GM19023 (cell line): ENCODE measurements around the gene KRT35.

ENCODE experiments used
- ATAC-seq: cut with Tn5 transposase; IDR thresholded peaks from one replicate; pipeline ENCODE4 v1.9.1; 2021; ENCODE audit warnings: mild to moderate bottlenecking, moderate library complexity; ENCODE audit not compliant: unreplicated experiment

Gene KRT35

DNA sequence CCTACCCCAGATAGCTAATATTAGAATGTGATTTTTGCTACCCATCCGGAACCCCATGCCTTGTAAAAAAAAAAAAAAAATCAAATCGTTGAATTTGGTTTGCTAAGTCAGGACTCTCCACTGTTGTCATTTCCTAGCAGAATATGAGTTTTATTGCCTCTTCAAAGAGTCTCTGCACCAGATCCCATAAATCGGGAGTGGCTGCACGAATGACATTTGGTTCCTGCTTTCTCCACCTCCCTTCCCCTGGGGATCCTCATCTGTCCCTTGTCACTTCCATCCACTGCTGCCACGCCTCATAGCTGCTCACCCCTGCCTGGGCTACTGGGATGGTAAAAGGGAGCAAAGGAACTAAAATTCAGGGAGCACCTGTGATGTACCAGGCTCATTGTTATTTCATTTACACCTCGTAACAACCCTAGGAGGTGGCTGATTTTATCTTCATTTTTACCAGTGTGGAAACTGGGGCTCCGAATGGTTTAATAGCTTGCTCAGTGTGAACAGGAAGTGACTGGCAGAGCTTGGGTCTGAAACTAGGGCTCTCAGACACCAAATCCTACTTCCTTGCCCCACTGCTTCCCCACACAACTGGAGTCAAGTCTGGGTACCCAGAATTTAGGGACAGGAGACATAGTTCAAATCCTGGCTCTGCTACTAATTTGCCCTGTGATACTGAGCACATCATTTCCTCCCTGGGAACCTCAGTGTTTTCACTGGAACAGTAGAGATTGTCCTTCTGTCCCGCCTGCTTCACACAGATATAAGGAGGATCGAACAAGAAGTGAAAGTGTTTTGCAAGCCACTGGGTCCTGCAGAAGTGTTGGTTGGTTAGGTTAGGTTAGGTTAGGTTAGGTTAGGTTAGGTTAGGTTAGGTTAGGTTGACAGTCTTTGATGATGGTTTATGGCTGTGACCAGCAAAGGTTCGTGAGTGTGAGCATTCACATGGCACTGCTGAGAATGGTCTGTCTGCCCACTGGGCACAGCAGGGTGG is 9.3 kb upstream of the KRT35 start:
- no peak for ATAC-seq

DNA sequence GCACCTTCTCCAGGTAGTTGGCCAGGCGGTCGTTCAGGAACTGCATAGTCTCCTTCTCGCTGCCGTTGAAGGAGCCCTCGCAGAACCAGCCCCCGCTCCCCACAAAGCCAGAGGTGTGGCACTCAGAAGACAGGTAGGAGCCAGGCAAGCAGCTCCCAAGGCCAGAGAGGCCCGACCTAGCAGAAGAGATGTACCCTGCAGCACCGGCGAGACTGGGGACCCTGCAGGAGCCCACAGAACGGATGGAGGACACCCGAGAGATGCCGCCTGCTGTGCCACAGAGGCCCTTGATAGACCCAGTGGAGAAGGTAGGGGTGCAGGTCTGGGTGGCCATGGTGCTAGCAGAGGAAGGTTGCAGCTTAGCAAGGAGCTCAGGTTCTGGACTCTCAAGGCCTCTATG is 8.6 kb upstream of the KRT35 start, which contains the start of gene KRT36:
Gene KRT36, minus strand, starts transcription at position 380 of the 400 bp plus-strand sequence. Its CDS starts 46 bp downstream, at position 334.
- no peak for ATAC-seq

DNA sequence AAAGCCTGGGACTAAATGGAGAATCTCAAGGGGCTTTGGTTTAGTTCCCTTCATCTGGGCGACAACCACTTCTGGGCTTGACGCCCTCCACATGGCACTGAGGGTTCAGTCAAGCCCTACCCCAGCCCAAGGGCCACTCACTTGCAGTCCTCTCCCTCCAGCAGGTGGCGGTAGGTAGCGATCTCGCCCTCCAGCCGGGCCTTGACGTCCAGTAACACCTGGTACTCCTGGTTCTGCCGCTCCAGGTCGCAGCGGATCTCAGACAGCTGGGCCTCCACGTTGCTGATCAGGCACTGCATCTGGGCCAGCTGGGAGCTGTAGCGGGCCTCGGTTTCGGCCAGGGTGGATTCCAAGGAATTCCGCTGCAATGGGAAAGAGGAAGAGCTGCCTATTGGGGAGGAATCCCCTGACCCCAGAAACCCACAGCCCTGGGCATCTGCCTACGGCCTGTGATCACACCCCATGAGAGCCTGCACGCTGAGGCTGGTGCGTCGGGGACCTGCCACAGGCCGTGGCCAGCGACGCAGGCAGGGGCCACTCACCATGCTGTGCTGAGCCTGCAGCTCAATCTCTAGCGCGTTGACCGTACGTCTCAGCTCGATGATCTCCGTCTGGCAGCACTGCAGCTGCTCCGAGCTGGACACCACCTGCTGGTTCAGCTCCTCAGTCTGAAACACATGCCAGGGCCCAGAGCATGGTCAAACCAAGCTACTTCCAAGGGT is 6.0 kb upstream of the KRT35 start:
- no peak for ATAC-seq

DNA sequence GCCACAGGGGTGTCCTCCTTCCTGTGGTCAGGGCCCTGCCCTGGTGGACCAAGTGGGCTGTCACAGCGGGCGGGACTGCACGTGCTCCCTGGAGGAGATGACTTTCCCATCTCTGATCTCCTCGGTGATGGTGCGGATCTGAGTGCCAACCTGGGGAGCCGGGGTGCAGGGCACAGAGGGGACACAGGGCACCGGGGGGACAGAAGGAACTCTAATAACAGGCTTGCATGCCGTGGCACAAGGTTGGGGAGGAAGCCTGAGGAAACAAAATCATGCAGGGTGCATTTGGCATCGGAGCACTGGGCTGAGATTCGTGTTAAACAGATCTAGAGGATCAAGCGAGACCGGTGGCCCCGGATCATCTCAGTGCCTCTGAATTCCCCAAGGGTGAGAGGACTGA is 5.4 kb upstream of the KRT35 start:
- ATAC-seq = no peak

DNA sequence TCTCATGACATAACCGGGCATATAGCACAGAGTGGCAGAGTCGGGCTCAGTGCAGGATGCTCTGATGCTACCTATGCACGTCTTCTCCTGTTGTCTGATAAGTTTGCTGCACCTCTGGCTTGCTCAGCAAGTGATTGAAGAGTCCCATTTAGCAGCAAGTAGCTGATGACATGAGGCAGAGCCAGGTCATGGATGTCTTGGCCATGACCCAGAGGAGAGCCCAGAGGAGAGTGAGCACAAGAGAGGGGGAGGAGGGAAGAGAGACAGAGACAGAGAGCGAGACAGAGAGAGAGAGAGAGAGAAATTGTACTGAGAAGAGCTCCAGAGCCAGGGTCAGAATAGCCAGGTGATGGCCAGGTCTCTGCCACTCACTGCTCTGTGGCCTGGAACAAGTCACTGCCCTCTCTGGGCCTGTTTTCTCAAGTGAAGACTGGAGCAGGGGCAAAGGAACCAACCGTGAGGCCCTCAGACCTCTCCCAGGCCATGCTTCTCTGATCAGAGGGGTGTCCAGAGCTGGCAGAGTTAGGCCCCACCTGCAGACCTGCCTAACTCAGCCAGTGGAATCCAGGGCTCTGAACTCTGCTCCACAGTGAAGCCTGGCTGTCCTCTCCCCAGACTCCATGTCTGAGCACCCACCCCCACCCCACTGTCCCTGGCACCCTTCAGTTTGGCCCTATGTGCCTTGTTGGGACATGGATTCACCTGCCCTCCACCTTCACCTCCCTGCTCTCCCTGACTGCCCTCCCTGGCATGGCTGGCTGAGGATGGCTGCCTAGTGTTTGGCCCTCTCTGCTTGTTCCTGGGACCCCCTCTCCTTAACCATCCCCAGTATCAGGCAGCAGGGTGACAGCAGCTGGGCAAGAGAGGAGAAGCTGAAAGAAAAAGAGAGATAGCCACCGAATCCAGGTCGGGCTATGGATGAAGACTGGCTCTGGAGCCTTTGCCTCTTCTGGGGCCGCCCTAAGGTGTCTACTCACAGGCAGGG is 4.3 kb upstream of the KRT35 start:
- no peak for ATAC-seq

DNA sequence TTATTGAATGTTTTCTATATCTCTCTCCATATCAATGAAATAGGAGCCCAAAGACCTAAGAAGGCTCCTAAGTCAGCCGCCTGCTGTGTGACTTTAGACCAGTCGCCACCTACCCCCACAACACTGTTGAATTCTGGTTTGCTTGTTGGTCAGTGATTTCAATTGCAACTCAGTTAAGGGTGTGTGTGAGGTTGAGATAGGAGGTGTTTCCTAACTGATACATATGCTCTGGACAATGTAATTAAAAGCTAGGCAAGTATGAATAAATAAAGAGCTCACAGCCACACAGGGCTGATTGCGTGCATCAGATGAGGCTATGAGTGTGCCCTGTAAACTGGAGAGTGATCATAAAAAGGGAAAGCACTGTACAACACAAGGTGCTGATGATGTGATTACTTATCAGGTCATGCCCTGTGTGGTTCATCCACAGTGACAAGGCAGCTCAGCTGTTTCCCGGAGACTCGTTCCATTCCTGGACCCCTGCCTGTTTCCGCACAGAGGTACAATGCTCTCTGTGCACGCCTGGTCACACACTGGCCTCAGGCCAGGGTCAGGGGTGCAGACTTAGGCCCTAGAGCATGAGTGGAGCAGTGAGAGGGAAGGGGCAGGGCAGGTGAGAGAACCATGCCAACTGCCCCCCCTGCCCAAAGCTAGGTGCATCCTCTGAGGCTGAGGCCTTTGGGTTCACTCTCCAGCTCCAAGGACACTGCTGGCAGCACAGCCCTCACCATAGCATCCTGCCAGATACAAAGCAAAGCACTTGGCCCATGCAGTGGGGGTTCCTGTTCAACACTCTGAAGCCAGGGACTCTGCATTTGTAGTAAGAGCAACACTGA is 3.3 kb upstream of the KRT35 start:
- no peak for ATAC-seq

DNA sequence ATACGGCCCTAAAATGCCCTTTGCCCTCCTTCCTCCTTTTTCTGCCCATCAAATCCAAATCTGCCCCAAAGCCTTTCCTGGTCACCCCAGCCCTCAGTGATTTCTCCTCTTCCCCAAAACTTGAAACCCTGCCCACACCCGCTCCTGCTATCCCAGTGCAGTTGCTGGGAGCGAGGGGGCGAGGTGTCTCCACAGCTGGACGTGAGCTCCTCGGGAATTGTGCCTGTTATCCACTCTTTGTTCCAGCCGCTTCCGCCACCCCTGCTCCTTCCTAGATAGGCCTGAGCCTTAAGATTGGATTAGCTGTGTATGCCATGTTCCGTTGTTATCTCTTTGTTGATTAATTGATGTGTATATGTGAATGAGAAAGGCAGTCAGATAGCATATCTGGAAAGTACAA is 2.6 kb upstream of the KRT35 start:
- ATAC-seq = no peak

DNA sequence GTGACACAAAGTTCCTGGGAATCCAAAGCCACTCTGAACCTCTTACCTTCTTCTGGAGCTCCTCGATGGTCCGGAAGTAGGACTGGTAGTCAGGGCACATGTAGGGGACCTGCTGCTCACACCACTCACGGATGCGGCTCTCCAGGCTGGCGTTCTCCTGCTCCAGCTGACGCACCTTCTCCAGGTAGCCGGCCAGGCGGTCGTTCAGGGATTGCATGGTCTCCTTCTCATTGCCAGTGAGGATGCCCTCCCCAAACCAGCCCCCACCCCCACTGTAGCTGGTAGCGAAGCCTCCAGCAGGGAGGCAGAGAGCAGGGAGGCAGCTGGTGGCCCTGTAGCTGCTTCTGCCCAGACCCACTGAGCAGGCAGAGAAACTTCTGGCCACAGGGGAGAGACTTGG is 370 bp downstream of the KRT35 start:
- ATAC-seq = no peak

DNA sequence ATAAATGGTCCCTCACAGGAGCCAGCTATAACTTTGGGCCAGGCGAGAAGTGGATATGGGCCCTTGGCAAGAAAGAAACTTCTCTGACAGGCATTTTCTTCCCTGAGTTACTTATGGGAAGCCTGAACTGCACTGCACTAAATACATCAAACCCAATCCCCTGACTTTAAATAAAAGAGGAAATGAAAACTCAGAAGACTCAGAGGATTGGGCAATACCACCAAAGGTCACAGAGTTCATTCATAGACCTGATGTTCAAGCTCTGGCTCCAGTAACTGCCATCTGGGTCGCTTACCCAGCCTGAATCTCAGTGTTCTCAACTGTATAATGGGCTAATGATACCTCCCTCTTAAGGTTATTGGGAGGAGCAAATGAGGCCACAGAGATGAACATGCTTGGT is 815 bp downstream of the KRT35 start:
- ATAC-seq = no peak

DNA sequence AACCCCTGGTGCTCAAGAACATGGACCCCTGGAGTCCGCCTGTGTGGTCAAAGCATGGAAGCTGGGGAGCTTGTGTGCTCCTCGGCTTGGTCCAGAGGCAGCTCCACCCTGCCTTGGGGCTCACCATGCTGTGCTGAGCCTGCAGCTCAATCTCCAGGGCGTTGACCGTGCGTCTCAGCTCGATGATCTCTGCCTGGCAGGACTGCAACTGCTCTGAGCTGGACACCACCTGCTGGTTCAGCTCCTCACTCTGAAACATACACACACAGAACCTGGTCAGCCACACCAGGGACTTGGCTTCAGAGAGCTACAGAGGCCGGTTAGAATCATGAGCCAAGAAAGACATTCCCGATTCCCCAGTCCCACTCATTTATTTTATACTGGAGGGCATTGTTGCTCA is 2.7 kb downstream of the KRT35 start:
- no peak for ATAC-seq

DNA sequence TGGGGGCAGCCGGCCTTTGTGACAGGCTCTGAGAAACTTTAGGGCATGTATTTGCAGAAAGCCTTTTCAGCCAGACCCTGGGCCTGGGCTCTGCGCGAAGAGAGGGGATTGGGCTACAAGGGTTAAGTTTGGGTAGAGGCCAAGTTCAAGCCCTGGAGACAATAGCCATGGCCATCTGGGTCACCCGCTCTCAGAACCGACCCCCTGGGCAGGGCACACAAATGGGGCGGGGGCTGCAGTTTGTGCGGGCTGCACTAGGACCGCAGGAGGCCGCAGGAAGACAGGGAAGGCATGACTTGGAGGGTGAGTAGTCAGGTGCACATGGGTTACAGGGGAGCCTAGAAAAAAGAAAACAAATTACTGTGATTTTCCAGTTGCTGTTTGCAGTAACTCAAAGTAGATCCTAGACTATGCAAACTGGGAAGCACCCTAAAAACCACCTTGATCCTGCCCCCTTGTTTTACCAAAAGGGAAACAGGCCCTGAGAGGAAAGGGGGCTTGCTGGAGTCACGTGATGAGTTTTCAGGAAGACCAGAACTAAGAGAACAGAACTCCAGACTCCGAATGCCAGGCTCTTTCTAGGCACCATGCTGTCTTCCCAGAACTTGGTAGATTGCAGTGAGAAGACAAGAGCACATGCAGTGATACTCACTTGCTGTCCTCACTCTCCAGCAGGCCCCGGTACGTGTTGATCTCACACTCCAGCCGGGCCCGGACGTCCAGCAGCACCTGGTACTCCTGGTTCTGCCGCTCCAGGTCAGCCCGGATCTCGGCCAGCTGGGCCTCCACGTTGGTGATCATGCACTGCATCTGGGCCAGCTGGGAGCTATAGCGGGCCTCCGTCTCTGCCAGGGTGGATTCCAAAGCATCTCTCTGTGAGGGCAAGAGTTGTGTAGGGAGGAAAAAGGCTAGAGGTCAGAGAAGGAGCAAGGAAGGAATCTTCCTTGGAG is 3.8 kb downstream of the KRT35 start:
- no peak for ATAC-seq

DNA sequence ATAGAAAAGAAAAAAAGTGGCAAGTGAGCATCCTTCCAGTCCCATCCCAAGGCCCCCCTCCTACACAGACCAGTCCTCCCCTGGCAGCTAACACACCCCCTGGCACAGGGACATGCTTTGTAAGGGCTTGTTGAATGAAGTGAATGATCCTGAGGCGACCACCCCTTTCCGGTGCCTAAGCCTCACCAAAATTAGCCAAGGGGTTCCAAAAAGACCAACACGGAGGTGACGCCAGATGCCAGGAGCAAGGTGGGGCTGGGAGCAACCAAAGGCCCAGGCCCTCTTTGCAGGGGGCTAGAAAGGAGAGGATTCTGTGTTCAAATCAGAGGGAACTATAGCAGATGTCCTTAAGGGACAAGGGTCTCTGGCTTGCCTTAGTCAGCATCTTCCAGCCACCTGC is 5.5 kb downstream of the KRT35 start:
- ATAC-seq = no peak

DNA sequence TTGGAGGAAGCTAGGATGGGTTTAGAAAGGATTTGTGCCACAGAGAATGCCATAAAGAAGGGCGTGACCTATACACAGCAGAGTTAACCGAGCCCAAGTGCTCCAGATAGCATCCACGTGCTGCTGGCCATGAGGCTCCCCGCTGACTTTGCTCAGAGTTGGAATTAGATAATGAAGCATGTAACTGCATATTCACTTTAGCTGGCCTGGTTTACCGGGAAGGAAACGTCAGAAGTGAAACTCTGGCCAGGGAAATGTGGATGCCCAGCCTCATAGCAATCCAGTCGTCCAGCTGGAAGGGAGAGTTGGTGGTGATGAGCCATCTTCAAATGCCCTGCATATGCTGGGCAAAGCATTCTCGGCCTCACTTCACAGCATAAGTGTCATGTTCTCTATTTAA is 6.1 kb downstream of the KRT35 start:
- no peak for ATAC-seq

DNA sequence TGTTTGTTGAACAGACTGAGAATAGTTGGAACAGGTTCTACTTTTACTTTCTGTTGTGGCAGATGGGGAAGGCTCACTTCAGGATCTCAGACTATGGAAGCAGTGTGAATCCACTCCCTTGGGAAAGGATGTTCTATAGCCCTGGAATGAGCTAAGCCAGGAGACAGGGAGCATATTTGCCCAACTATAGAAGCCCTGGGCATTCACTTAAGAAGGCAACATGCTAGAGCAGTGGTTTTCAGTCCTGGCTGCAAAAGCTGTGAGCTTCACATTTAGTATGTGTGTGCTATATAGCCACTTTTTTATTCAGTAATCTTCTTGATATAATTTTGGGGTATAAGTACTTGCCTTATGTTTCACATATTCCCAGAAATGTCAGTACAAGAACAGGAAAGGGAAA is 12.6 kb downstream of the KRT35 start:
- ATAC-seq = no peak

DNA sequence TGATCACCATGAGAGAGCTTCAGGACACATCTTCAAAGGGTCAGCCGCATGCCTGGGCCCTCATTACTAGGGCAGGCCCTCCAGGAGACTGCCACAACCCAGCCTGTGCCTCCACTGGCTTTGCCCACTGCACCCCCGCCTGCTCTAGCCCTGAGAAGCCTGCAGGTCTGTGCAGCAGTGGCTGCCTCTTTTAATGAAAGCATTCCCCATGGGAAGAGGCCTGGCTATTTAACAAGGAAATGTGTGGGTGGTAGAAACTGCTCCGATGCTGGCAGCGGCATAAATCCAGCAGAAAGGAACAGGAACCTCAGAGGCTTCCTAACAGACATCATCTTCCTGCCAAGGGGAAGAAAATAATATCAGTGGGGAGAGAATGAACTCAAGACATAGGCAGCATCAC is 13.4 kb downstream of the KRT35 start:
- no peak for ATAC-seq

DNA sequence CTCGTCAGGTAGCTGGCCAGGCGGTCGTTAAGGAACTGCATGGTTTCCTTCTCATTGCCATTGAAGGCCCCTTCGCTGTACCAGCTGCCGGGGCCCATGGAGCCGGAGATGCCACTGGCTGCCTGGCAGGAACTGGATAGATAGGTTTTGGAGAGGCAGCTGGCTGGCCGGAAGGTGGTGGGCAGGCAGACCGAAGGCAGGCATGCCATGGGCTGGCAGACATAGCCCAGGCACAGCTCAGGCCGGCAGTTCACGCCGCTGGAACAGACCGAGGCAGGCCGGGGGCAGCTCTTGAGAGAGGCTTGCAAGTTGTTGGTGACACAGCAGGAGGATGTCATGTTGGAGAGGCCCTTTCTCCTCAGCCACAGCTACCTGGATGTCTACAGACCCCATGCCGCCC is 14.0 kb downstream of the KRT35 start, which contains the start of gene KRT32:
Gene KRT32, minus strand, starts transcription at position 399 of the 400 bp plus-strand sequence. Its CDS starts 61 bp downstream, at position 338.
- ATAC-seq = no peak

DNA sequence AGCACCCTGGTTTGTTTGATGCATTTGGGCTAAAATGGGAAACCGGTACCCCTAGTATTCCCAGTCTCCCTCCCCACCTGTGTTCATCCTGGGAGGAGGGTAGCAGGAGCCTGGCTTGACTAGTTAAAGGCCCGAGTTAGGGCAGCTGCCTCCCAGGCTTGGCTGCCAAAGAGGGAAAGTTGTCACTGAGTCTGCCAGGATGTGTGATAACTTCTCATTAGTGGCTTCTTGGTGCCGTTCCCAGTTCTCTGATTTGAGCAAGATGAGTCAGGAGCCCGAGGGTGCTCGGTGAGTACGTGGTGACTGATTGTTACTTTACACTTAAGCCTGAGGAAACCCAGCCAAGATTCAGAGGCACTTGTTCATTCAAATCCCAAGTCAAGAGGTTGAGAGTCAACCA is 16.3 kb downstream of the KRT35 start:
- ATAC-seq = no peak

DNA sequence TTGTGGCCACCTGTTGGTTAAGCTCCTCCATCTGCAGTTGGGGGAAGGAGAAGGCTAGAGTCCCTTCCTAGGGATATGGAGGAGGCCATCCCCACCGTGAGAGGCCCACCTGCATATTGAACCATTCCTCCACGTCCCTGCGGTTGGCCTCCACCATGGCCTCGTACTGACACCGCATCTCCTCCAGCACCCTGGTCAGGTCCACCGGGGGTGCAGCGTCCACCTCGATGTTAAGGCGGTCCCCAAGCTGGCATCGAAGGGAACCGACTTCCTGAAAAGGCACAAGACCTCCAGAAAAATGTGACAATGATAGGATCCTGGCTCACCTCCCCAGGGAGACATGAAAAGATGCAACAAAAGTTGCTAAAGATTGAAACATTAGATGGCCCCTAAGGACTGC is 16.8 kb downstream of the KRT35 start:
- ATAC-seq = no peak

DNA sequence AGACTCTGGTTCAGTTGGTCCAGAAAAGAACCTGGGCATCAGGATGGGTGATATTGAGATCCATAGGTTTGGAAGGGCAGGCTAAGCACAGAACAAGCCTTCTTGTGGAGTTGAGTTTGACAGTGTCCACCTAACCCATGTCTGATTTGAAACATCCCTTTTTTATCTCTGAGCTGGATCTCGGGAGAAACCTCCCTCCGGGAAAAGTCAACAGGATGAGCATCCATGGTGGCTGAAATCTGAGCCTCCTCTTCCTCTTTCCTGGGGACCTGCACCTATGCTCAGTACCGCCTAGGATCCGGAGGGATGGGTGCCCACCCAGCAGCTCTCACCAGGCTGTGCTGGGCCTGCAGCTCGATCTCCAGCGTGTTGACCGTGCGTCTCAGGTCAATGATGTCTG is 17.2 kb downstream of the KRT35 start:
- ATAC-seq = no peak
